Cardiac fibroblast (primary cell): ENCODE data around the gene RPS21.

Source experiments
- DNase-seq, 2 donors: peaks; one replicate each; pipeline versions ENCODE4 v3.0.0 to v3.0.0-alpha.2; 2010; ENCODE audit warnings: low read depth in 2 of 2
- H3K4me3 ChIP-seq, 2 donors: replicated peaks in 1 of 2; 1 replicate in 1 of 2; 2 replicates in 1 of 2; pipeline ENCODE4 v1.5.1; 2011; ENCODE audit warnings: low read depth in 2 of 2, low read length in 2 of 2, mild to moderate bottlenecking in 2 of 2, moderate library complexity in 1 of 2
- TF ChIP-seq, protein P1 (sequence below): IDR thresholded peaks from one replicate; pipeline ENCODE4 v1.5.1; 2011; ENCODE audit warnings: low read depth, mild to moderate bottlenecking, low read length, inconsistent platforms

Gene RPS21

DNA sequence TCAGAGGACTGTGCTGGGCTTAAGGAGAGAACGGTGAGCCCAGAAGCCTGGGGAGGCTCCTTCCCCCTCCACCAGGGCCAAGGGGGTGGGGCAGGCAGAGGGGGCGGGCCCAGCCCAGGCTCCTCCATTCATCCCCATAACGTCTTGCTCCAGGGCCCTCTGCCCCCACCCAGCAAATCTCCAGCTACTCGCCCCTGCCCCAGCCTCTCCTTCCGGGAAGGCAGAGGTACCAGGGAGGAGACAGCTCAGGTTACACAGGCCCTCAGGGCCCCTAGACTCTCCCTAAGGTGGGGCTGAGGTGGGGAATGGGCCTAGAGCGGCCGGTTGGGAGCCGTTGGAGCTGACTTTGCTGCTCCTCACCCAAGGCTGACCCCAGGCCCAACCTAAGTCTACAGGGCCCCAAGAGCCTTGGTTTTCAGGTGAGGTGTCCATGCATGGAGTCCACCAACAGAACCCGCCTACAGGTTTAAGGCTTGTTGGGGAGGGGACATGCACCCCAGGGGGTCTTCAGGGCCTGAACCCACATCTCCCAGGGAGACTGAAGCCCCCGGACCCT, 21.0 kb upstream of the RPS21 start:
- TF ChIP-seq, protein P1, sequence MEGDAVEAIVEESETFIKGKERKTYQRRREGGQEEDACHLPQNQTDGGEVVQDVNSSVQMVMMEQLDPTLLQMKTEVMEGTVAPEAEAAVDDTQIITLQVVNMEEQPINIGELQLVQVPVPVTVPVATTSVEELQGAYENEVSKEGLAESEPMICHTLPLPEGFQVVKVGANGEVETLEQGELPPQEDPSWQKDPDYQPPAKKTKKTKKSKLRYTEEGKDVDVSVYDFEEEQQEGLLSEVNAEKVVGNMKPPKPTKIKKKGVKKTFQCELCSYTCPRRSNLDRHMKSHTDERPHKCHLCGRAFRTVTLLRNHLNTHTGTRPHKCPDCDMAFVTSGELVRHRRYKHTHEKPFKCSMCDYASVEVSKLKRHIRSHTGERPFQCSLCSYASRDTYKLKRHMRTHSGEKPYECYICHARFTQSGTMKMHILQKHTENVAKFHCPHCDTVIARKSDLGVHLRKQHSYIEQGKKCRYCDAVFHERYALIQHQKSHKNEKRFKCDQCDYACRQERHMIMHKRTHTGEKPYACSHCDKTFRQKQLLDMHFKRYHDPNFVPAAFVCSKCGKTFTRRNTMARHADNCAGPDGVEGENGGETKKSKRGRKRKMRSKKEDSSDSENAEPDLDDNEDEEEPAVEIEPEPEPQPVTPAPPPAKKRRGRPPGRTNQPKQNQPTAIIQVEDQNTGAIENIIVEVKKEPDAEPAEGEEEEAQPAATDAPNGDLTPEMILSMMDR = no peak

DNA sequence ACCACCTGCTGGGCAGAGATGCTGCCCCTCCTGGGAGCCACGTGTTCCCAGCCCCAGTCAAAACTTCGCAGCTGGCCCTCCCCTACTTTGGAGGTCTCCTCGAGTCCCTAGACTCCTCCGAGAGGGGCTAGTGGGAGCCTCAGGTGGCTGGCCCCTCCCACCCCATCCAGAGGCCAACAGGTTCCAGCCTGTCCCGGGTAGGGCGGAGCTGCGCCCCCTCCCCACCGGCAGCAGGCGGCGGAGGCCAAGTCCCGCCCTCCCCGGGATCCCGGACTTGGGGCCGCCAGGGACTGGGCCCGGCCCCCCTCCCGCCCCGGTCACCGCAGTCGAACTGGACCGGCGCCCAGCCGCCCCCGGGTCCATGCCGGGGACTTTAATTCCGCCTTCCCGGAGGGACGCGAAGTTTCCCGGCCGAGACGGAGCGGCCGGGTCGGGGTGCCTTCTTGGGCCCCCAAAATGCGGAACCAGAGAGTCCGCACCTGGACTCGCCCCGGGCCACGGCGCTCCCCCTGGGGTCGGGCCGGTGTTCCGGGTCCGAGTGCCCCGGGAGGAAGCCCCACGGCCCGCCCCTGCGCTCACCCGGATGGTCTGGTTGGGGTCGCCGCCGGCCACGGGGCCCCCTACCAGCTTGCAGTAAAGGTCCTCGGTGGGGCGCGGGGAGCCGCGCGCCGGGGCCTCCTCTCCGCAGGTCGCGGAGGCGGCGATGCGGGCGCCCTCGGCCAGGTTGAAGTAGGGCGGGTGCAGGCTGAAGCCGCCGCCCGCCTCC, 20.4 kb upstream of the RPS21 start:
- no peak for DNase-seq
- peak overlapping the region; percentile 69 to 72 for H3K4me3 ChIP-seq

More for the DNA sequence above, 21.0 kb upstream of the RPS21 start:
- DNase-seq = peak; percentile 36 to 49
- H3K4me3 ChIP-seq = peak overlapping the region; percentile 69 to 72

DNA sequence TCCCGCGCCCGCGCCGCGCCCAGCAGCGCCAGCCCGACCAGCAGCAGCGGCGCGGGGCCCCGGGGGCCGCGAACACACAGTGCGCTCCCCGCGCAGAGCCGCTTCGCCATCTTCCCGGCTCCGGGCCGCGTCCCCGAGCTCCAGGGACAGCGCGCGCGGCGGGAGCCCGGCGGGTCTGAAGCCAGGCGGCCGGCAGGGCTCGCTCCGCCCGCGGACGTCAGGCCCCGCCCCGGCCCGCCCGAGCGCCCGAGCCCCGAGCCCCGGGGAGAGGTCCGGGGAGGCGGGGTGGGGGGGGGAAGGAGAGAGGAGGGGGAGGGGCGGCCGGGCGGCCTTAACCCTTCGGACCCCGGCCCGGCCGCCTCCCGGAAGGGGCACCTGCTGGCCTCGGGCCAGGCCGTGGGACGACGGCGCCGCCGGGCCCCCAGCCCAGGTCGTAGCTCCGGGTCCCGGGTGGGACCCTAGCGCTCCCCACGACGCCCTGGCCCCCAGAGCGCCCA, 19.7 kb upstream of the RPS21 start, which contains the start of gene LAMA5:
Gene LAMA5 (minus strand): TSS at position 177 of the 497 bp plus-strand sequence. CDS start 67 bp downstream, at position 110.
- TF ChIP-seq, protein P1 = no peak
- DNase-seq = peak in 1 of 2 donors; percentile 43
- H3K4me3 ChIP-seq = peak within 1 kb of the TSS; percentile 69 to 72

More for the DNA sequence above, 20.4 kb upstream of the RPS21 start:
- TF ChIP-seq, protein P1 = no peak

DNA sequence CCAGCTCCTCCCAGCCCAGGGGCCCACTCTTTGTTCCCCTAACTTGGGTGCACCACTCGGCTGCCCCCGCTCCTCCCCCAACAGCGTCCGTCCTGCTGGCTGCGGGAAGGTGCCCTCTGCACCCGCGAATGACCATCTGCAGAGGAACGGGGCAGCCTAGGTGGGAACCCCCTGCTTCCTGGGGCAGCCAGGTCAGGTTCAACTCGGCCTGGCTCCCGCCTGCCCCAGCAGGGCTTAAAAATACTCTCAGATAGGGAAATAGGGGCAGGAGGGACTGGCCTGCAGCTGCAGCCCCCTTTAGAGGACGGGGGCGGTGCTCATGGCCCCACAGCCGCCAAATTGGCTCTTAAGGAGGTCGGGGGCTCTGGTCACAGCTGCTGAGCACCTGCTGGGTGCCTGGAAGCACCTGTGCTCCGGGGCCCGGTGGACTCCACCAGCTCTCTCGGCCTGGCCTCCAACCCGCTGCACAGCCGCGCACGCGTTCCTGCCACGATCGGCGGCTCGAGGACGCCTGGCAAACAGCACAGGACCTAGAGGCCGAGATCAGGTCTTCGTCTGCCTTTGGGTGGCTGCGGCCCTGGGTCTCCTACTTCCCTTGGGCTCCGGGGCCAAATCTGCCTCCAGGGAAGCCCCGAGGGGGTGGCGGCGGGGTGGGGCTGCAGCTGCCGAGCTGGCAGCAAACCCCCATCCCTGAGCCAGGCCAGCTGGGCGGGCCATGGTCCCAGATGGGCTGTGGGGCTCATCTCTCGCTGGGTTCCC, 19.1 kb upstream of the RPS21 start:
- TF ChIP-seq, protein P1 = no peak
- no peak for DNase-seq
- peak overlapping the region; percentile 17 to 33 for H3K4me3 ChIP-seq

DNA sequence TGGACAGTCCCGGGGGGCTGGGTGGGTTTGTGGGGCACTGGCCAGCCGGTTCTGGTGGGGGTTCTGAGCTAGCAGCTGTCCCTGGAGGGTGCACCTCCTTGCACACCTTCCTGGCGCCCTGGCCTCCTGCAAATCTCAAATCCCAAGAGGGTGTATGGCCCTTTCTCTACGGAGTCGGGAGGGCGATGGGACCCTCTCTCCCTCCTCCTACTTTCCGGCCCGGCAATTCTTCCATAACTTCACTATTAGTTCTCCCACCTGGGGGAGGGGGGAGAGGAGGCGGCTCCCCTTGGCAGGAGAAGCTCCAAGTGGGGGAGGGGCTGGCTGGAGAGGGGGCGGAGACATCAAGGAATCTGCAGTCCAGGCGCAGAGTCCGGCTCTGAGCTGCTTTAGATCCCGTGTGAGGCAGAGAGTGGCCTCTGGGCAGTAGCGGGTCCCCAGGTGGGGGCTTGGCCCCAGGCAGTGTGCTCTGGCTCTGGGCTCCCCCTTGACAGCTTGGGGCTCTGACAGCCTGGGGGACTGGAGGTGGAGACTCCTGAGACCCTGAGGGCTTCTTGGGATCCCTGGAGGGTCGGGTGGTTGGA, 18.4 kb upstream of the RPS21 start:
- H3K4me3 ChIP-seq = no peak overlapping the region
- TF ChIP-seq, protein P1 = no peak
- DNase-seq = peak in 1 of 2 donors; percentile 55
